Dermis lymphatic vessel endothelial cell (primary cell): ENCODE results near the gene TSEN15. TPM values are rescaled to one million over a fixed set of nuclear protein-coding genes. Genes with fewer than 3 reads are reported as not detected.

Experiments
- total RNA-seq: library from RNA; depleted of rRNA; stranded (reverse); fragments of >200 nt; gene quantifications from 2 replicates; pipeline ENCODE4 v1.2.1, GENCODE V29; 2014

The TSEN15 gene
- 24.2 and 28.3 TPM in 2 replicates for total RNA-seq

DNA sequence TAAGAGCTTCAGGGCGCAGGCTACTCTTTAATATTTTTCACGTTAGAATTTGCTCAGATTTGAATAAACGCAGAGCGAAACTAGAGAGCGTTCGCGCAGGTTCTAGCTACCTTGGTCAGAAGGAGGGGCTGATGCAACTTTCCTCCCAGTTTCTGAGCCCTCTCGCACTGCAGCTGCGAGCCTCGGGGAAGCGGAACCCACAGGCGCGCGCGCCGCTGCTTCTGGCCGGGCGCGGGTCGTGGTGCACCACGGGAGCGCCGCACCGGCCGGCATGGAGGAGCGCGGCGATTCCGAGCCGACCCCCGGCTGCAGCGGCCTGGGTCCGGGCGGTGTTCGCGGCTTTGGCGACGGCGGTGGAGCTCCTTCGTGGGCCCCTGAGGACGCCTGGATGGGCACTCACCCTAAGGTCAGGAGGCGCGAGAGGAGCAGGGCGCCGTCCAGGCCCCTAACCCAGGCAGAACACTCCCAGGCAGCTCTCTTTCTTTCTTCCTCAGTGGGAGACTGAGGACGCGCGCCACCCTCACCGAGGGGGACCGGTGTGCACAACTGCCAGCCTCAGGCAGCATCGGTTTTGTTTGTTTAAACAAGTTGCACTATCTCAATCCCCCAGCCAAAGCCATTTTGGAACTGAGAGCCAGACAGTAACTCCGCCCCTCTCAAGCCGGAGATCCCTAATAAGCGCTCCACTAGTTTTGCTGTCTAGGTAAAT is at the start of gene TSEN15:
Gene TSEN15, plus strand, starts transcription at position 246 of the 709 bp plus-strand sequence. Its CDS starts 26 bp downstream, at position 272.

Other genes starting within 250 kb of the TSEN15 start
- gene RGL1, start 246.6 kb upstream of the TSEN15 start, total RNA-seq = 17.7 and 39.5 TPM in 2 replicates
- gene COLGALT2, start 14.0 kb upstream of the TSEN15 start, total RNA-seq = under 0.01 and 0.09 TPM in 2 replicates